Limb (tissue), 2 donors: ENCODE data around the gene SNX18.
"Not testable (repeated sequence)": the region's sequence is repeated elsewhere in the genome, so short reads cannot be mapped to it uniquely, and the experiment has no call there.

Experiments
- DNase-seq, 2 donors: peaks; one replicate each; pipeline ENCODE4 v3.0.0-alpha.2; 2016; ENCODE audit errors: extremely low spot score in 2 of 2

Gene SNX18

GRCh38 chr5:54517512-54518145 is at the start of gene SNX18:
Gene SNX18 (plus strand): TSS chr5:54517759. CDS start chr5:54517953, 194 bp downstream.
- DNase-seq, result peak; percentile 94 to 95

GRCh38 chr5:54469622-54470021 is 47.9 kb upstream of the SNX18 start:
- DNase-seq, result no peak

GRCh38 chr5:54470128-54470527 is 47.4 kb upstream of the SNX18 start:
- no peak for DNase-seq

- DNase-seq, result no peak
Observed at GRCh38 chr5:54470677-54471076, 46.9 kb upstream of the SNX18 start.

GRCh38 chr5:54471398-54471797 is 46.2 kb upstream of the SNX18 start:
- no peak for DNase-seq

GRCh38 chr5:54476682-54477081 is 40.9 kb upstream of the SNX18 start:
- no peak for DNase-seq

GRCh38 chr5:54477941-54478478 is 39.5 kb upstream of the SNX18 start:
- no peak for DNase-seq

GRCh38 chr5:54480296-54480695 is 37.3 kb upstream of the SNX18 start:
- DNase-seq, result no peak

- no peak for DNase-seq
Observed at GRCh38 chr5:54484219-54484894, 33.2 kb upstream of the SNX18 start.

GRCh38 chr5:54485659-54486058 is 31.9 kb upstream of the SNX18 start:
- not testable (repeated sequence) for DNase-seq

GRCh38 chr5:54489648-54489979 is 27.9 kb upstream of the SNX18 start:
- DNase-seq, result not testable (repeated sequence)

- no peak for DNase-seq
Observed at GRCh38 chr5:54491326-54491725, 26.2 kb upstream of the SNX18 start.

GRCh38 chr5:54492178-54492577 is 25.4 kb upstream of the SNX18 start:
- DNase-seq, result no peak

- no peak for DNase-seq
Observed at GRCh38 chr5:54495027-54495426, 22.5 kb upstream of the SNX18 start.

- DNase-seq, result no peak
Observed at GRCh38 chr5:54514291-54514690, 3.3 kb upstream of the SNX18 start.

GRCh38 chr5:54514841-54515432 is 2.6 kb upstream of the SNX18 start:
- no peak for DNase-seq

GRCh38 chr5:54515634-54516033 is 1.9 kb upstream of the SNX18 start:
- no peak for DNase-seq

- no peak for DNase-seq
Observed at GRCh38 chr5:54516051-54516655, 1.4 kb upstream of the SNX18 start.

- no peak for DNase-seq
Observed at GRCh38 chr5:54517174-54517511, 416 bp upstream of the SNX18 start.

- DNase-seq, result peak in 1 of 2 donors; percentile 75
Observed at GRCh38 chr5:54518146-54518817, 723 bp downstream of the SNX18 start.

GRCh38 chr5:54518818-54519508 is 1.4 kb downstream of the SNX18 start:
- peak in 1 of 2 donors; percentile 42 for DNase-seq
